A673 (cell line): Measurements from ENCODE around the gene MTFR1L. TPM values are rescaled to one million over a fixed set of nuclear protein-coding genes. Genes with fewer than 3 reads are reported as not detected.

Source experiments
- BruUV-seq: library from RNA; stranded (reverse); fragments of 400-500 nt; replicated peaks from 2 replicates; lab custom pipeline; 2021; lab: Mats Ljungman, UMichigan
- CTCF ChIA-PET: fragments of 300-600 bp; sonication (Branson Sonifier 250); formaldehyde crosslinking; loops from one replicate; lab custom pipeline; 2022; ENCODE audit warnings: antibody characterized with exemption; lab: Charles Lee
- POLR2A ChIA-PET: fragments of 300-600 bp; sonication (Branson Sonifier 250); formaldehyde crosslinking; loops from one replicate; lab custom pipeline; 2022; ENCODE audit warnings: antibody characterized with exemption; ENCODE audit not compliant: low non-redundant PET; lab: Charles Lee
- DNase-seq: peaks from one replicate; pipeline ENCODE4 v3.0.0-alpha.2; 2015; ENCODE audit warnings: low spot score
- H3K27ac ChIP-seq: fragments of 200-600 bp; sonication (generic); 2 replicates; pipeline ENCODE4 v1.5.1; 2016; ENCODE audit warnings: mixed run types, low read depth, mild to moderate bottlenecking, mixed read lengths, antibody characterized with exemption, low read length; ENCODE audit not compliant: poor library complexity, severe bottlenecking
- H3K27me3 ChIP-seq: fragments of 200-600 bp; sonication (generic); replicated peaks from 2 replicates; pipeline ENCODE4 v1.6.1; 2017; ENCODE audit warnings: mixed run types, low read depth, mild to moderate bottlenecking, mixed read lengths, antibody characterized with exemption, low read length; ENCODE audit not compliant: insufficient read depth, poor library complexity
- H3K36me3 ChIP-seq: fragments of 200-600 bp; sonication (generic); 2 replicates; pipeline ENCODE4 v1.6.1; 2016; ENCODE audit warnings: mixed run types, mild to moderate bottlenecking, mixed read lengths, antibody characterized with exemption, low read length; ENCODE audit not compliant: insufficient read depth, poor library complexity, severe bottlenecking
- H3K4me1 ChIP-seq: fragments of 200-600 bp; sonication (generic); 2 replicates; pipeline ENCODE4 v1.6.1; 2017; ENCODE audit warnings: mixed run types, mild to moderate bottlenecking, mixed read lengths, antibody characterized with exemption, low read length; ENCODE audit not compliant: insufficient read depth, poor library complexity, severe bottlenecking
- H3K4me3 ChIP-seq: fragments of 200-600 bp; sonication (generic); 2 replicates; pipeline ENCODE4 v1.5.1; 2016; ENCODE audit warnings: low read depth, mixed run types, mild to moderate bottlenecking, mixed read lengths, low read length; ENCODE audit not compliant: poor library complexity, severe bottlenecking
- H3K9me3 ChIP-seq: fragments of 200-600 bp; sonication (generic); 2 replicates; pipeline ENCODE4 v1.6.1; 2016; ENCODE audit warnings: mixed run types, low read depth, mild to moderate bottlenecking, mixed read lengths, antibody characterized with exemption, low read length; ENCODE audit not compliant: poor library complexity, severe bottlenecking
- CTCF ChIP-seq: fragments of 300-800, 200-600 bp; sonication (generic); conservative IDR thresholded peaks from 2 replicates; pipeline ENCODE4 v1.5.1; 2017; ENCODE audit warnings: low read depth, mild to moderate bottlenecking, antibody characterized with exemption, low read length, moderate library complexity, mixed read lengths
- EZH2 ChIP-seq: fragments of 200-600 bp; sonication (generic); IDR thresholded peaks from 2 replicates; pipeline ENCODE4 v1.6.1; 2017; ENCODE audit warnings: borderline replicate concordance, low read depth, mild to moderate bottlenecking, mixed read lengths, antibody characterized with exemption, low read length; ENCODE audit not compliant: poor library complexity, severe bottlenecking
- intact Hi-C: fragments of 100-400 bp; cut with micrococcal nuclease; formaldehyde crosslinking; loops from one replicate; pipeline ENCODE4 v1.10.0; 2022; ENCODE audit not compliant: unreplicated experiment
- total RNA-seq: library from RNA; stranded (reverse); gene quantifications from 2 replicates; pipeline ENCODE4 v1.2.3, GENCODE V29; 2021

Gene MTFR1L
- total RNA-seq, 1 experiment from 2014 or later: 45.0 TPM

- Histone ChIP-seq H3K4me3 (no peak overlapping the region), H3K27ac (no peak overlapping the region), H3K9me3 (no peaks in the 10 kb centered on the region), H3K36me3 (peaks cover 3% of the 10 kb centered on the region), H3K27me3 (no peaks in the 10 kb centered on the region), H3K4me1 (peaks cover 6% of the 10 kb centered on the region)
- CTCF ChIA-PET: no interaction called here
- TF ChIP-seq EZH2: no peak
- TF ChIP-seq CTCF: no peak
- POLR2A ChIA-PET: no interaction called here
- intact Hi-C loops: loop anchor here (2.0 kb wide), 1 partner anchor 195 kb away; no protein-coding TSS in a partner anchor
- DNase-seq: no peak
- BruUV-seq: no TSS peak
Observed at GRCh38 chr1:25803368-25803767, 16.4 kb upstream of the MTFR1L start.

- CTCF ChIA-PET: no interaction called here
- Histone ChIP-seq H3K36me3 (peaks cover 3% of the 10 kb centered on the region), H3K9me3 (no peaks in the 10 kb centered on the region), H3K4me3 (no peak overlapping the region), H3K27ac (no peak overlapping the region), H3K4me1 (peaks cover 4% of the 10 kb centered on the region), H3K27me3 (no peaks in the 10 kb centered on the region)
- intact Hi-C loops: no loop called here
- no peak for TF ChIP-seq EZH2
- TF ChIP-seq CTCF: no peak
- POLR2A ChIA-PET: no interaction called here
- no TSS peak for BruUV-seq
- DNase-seq: no peak
Observed at GRCh38 chr1:25804244-25804963, 15.3 kb upstream of the MTFR1L start.

DNA sequence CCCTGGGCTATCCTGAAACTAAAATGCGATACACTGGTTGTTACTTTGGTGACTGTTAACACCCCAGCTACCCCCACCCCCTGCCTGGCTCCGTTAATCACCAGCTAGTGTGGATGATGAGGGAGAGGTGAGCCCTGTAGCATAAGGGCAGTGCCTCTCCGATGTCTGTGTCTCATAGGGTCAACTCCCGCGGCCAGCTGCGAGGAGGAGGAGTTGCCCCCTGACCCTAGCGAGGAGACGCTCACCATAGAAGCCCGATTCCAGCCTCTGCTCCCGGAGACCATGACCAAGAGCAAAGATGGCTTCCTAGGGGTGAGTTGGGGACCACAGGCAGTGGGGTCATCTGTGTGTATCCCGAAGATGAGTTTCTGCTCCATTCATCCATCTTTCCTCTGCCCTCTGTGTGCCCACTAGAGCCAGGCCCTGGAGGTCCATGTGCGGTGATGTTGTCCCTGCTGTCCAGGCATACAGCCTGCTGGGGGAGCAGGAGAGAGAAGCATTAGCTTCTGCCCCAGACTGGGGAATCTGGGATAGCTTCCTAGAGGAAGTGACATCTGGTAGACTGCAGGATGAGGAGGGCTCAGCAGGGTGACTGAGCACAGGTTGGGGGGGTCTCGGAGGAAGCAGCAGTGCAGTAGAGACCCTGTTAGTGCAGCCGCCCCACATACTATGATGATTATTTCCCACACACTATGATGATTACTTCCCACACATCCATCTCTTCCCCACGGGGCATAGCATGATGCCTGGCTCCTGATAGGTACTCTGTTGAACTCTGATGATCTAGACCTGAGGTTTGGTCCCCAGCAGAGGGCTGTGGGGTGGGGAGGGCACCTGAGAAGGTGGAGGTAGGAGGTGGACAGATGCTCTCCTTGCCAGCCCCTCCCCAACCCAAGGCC is 14.5 kb upstream of the MTFR1L start:
- no peaks in the 10 kb centered on the region for H3K9me3 ChIP-seq
- BruUV-seq: no TSS peak
- no peaks in the 10 kb centered on the region for H3K27me3 ChIP-seq
- ChIA-PET POLR2A (no interaction called here), CTCF (no interaction called here)
- DNase-seq: no peak
- no peak for TF ChIP-seq EZH2
- no peak for TF ChIP-seq CTCF
- no peak overlapping the region for H3K4me3 ChIP-seq
- H3K36me3 ChIP-seq: peaks cover 3% of the 10 kb centered on the region
- H3K27ac ChIP-seq: no peak overlapping the region
- intact Hi-C loops: no loop called here
- H3K4me1 ChIP-seq: no peaks in the 10 kb centered on the region
